Lower leg skin (tissue), 4 donors: ENCODE data around the gene WDR62. TPM values are rescaled to one million over a fixed set of nuclear protein-coding genes. Genes with fewer than 3 reads are reported as not detected.
"Not testable (repeated sequence)": the region's sequence is repeated elsewhere in the genome, so short reads cannot be mapped to it uniquely, and the experiment has no call there.

Experiments
- DNase-seq, 2 donors: peaks; one replicate each; pipeline ENCODE4 v3.0.0-alpha.2; 2019; ENCODE audit warnings: low spot score in 2 of 2
- H3K4me3 ChIP-seq: fragments of 200-600 bp; sonication (generic); 2 replicates; pipeline ENCODE4 v1.5.1; 2017; ENCODE audit warnings: mild to moderate bottlenecking, low read depth; ENCODE audit not compliant: poor library complexity, severe bottlenecking
- POLR2A ChIP-seq, 2 donors: fragments of 450-650 bp; IDR thresholded peaks; one replicate each; pipeline ENCODE4 v1.6.1; 2016 to 2017; ENCODE audit warnings: antibody characterized with exemption in 2 of 2, mild to moderate bottlenecking in 1 of 2, moderate library complexity in 1 of 2
- WGBS, 2 donors: methylation state at CpG; one replicate each; pipeline ENCODE4 v1.1.5; 2018; 5-methylcytosine and 5-hydroxymethylcytosine counted together
- intact Hi-C: fragments of 100-400 bp; cut with DNase I; formaldehyde crosslinking; loops from one replicate; pipeline ENCODE4 v1.15.0; 2023; ENCODE audit warnings: low total_unique reads
- total RNA-seq, 4 donors: library from RNA; depleted of rRNA; stranded (reverse); fragments of >200 nt; gene quantifications; one replicate each; pipeline ENCODE4 v1.1.0, GENCODE V29; 2016
- TF ChIP-seq, protein P1 (sequence below), 3 donors: fragments of 450-650 bp; IDR thresholded peaks; one replicate each; pipeline ENCODE4 v1.5.1; 2016; ENCODE audit warnings: antibody characterized with exemption in 3 of 3, mild to moderate bottlenecking in 3 of 3, moderate library complexity in 2 of 3

Gene WDR62
- total RNA-seq, 4 donors from 2014 or later = 1.3 to 3.0 (median 2.3) TPM

DNA sequence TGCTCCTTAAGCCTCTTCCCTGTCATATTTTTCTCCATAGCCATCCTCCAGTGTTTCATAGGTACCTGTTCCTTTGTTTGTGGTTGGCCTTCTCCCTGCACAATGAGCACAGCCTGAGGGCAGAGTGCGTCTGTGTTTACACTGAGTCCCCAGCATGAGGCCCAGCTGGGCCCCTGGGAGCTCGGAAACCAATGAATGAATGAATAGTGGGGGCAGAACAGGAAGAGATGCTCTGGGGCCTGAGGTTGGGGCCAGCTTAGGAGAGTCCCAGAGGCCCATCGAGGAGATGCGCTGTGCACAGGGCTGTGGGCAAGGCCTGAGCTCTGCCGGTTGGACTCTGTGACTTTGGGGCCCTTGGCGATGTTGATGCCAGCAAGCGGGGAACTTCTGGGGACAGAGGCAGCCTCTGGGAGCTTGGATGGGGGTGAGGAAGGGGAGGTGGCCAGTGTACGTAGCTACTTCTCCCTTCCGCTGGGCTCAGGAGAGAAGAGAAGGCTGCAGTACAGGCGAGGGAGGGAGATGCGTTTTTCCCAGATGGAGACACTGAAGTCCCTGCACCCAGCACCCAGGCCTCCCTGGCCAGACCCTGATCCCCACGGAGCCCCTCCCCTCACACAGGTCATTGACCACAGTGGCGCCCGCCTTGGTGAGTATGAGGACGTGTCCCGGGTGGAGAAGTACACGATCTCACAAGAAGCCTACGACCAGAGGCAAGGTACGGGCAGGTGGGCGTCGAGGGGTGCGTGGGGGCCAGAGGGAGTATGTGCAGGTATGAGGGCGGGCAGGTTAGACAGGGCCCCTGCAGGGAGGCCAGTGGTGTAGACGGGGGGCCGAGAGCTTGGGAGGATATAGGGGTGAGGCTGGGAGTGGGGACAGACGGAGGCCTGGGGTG is 65.6 kb downstream of the WDR62 start:
- intact Hi-C loops = loop anchor here (5.0 kb wide), 1 partner anchor 47 kb away; no protein-coding TSS in a partner anchor
- no peak for DNase-seq
- TF ChIP-seq POLR2A (IDR thresholded peaks at IDR 0.05) = no peak
- TF ChIP-seq, protein P1, sequence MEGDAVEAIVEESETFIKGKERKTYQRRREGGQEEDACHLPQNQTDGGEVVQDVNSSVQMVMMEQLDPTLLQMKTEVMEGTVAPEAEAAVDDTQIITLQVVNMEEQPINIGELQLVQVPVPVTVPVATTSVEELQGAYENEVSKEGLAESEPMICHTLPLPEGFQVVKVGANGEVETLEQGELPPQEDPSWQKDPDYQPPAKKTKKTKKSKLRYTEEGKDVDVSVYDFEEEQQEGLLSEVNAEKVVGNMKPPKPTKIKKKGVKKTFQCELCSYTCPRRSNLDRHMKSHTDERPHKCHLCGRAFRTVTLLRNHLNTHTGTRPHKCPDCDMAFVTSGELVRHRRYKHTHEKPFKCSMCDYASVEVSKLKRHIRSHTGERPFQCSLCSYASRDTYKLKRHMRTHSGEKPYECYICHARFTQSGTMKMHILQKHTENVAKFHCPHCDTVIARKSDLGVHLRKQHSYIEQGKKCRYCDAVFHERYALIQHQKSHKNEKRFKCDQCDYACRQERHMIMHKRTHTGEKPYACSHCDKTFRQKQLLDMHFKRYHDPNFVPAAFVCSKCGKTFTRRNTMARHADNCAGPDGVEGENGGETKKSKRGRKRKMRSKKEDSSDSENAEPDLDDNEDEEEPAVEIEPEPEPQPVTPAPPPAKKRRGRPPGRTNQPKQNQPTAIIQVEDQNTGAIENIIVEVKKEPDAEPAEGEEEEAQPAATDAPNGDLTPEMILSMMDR (IDR thresholded peaks at IDR 0.05) = no peak
- WGBS, 2 donors = 89 to 92% methylated on average over 26 of the region's 26 CpGs
- no peak overlapping the region for H3K4me3 ChIP-seq

DNA sequence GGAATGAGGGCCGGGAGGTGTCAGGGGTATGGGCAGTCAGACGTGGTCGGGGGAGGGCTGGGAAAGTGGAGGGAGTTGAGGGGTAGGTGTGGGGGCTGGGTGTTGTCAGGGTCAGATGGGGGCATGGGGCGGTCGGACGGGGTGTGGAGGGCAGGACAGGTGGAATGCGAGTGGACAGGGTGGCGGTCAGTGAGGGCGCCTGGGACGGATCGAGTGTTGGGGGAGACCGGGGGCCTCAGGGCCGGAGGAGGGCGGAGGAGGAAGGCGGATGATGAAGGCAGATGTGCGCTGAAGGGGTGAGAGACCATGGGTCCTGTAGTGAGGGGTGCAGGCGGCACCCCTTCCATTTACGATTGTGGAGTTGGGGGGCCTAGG is 66.3 kb downstream of the WDR62 start:
- TF ChIP-seq POLR2A (IDR thresholded peaks at IDR 0.05) = no peak
- TF ChIP-seq, protein P1 (IDR thresholded peaks at IDR 0.05) = no peak
- DNase-seq = no peak
- intact Hi-C loops = loop anchor here (5.0 kb wide), 1 partner anchor 46 kb away; no protein-coding TSS in a partner anchor
- 91 to 93% methylated on average over 18 of the region's 18 CpGs for WGBS, 2 donors
- H3K4me3 ChIP-seq = no peak overlapping the region

DNA sequence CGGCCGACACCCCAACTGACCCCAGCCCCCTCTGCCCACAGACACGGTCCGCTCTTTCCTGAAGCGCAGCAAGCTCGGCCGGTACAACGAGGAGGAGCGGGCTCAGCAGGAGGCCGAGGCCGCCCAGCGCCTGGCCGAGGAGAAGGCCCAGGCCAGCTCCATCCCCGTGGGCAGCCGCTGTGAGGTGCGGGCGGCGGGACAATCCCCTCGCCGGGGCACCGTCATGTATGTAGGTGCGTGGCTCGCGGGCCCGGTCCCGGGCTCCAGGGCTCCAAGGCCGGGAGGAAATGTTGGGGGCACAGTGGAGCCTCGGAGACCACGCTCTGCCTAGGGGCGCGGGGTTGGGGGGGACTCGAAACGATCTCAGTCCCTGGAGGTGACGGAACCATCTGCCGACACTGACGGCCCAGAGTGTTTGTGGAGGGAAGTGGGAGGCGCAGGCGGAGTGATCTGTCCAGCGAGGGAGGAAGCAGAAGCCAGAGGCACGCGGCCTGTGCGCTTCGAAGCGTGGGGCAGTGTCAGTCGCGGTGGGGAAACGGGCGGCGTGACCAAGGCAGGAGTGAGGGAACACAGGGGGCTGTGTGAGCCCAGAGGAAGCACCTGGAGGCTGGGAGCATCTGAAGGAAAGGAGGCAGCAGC is 66.9 kb downstream of the WDR62 start:
- no peak for DNase-seq
- TF ChIP-seq, protein P1 (IDR thresholded peaks at IDR 0.05) = no peak
- no peak for TF ChIP-seq POLR2A (IDR thresholded peaks at IDR 0.05)
- H3K4me3 ChIP-seq = no peak overlapping the region
- 87 to 93% methylated on average over 48 to 49 of the region's 49 CpGs for WGBS, 2 donors
- intact Hi-C loops = loop anchor here (5.0 kb wide), 1 partner anchor 46 kb away; no protein-coding TSS in a partner anchor

DNA sequence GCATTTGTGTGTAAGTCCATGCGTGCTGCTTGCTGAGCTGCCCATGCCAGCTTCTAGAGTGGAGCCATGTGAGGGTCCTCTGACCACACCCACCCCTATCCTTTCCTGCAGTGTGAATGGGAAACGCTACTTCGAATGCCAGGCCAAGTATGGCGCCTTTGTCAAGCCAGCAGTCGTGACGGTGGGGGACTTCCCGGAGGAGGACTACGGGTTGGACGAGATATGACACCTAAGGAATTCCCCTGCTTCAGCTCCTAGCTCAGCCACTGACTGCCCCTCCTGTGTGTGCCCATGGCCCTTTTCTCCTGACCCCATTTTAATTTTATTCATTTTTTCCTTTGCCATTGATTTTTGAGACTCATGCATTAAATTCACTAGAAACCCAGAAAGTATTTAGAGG is 70.9 kb downstream of the WDR62 start:
- no peak for DNase-seq
- no peak for TF ChIP-seq POLR2A (IDR thresholded peaks at IDR 0.05)
- TF ChIP-seq, protein P1 (IDR thresholded peaks at IDR 0.05) = no peak
- no peak overlapping the region for H3K4me3 ChIP-seq
- intact Hi-C loops = no loop called here
- 68 to 80% methylated on average over 9 of the region's 9 CpGs for WGBS, 2 donors

DNA sequence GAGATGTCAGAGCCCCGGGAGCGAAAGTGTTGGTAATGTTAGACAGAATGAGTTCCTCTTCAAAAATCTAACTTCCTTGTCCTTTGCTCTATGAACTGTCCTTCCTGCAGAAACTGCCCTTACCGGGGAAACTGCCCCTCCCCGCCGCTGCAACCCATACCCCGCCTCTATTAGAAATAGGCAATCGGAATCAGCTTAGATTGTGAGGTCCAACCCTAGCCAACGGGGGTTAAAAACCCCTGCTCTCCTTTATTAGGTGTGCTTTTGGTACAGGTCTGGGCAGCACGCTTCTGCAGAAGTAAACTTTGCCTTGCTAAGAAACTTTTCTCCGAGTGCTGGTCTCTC is 73.7 kb downstream of the WDR62 start:
- intact Hi-C loops = no loop called here
- no peak for DNase-seq
- WGBS, 2 donors = 8 to 11% methylated on average over 10 of the region's 10 CpGs

DNA sequence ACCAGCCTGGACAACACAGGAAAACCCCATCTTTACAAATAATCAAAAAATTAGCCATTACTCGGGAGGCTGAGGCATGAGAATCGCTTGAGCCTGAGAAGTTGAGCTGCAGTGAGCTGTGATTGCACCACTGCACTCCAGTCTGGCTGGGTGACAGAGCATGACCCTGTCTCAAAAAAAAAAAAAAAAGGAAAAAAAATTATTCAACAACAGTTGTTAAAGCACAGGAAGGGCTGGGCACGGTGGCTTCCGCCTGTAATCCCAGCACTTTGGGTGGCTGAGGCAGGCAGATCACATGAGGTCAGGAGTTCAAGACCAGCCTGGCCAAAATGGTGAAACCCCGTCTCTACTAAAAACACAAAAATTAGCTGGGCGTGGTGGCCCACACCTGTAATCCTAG is 76.5 kb downstream of the WDR62 start:
- WGBS, 2 donors = 59 to 66% methylated on average over 6 of the region's 6 CpGs
- DNase-seq, H3K4me3 ChIP-seq, intact Hi-C loops: not testable (repeated sequence)

More for the DNA sequence above, 73.7 kb downstream of the WDR62 start:
- H3K4me3 ChIP-seq = no peak overlapping the region
- TF ChIP-seq, protein P1 (IDR thresholded peaks at IDR 0.05) = no peak
- no peak for TF ChIP-seq POLR2A (IDR thresholded peaks at IDR 0.05)

DNA sequence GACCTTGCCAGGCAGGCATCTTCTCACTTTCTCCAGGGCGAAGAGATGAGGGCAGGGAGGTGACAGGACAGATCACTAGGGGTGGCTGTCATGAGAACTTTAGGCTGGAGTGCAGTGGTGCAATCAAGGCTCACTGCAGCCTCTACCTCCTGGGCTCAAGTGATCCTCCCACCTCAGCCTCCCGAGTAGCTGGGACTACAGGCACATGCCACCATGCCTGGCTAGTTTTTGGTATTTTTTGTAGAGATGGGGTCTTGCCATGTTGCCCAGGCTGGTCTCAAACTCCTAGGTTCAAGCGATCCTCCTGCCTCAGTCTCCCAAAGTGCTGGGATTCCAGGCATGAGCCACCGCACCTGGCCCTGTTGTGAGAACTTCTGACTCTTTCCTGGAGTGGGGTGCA is 80.2 kb downstream of the WDR62 start:
- H3K4me3 ChIP-seq, DNase-seq, intact Hi-C loops: not testable (repeated sequence)
- WGBS, 2 donors = 89% methylated on average over 4 of the region's 4 CpGs
